OCI-LY7 (cell line): ENCODE measurements around the gene PDXDC1.
"Not testable (repeated sequence)": the region's sequence is repeated elsewhere in the genome, so short reads cannot be mapped to it uniquely, and the experiment has no call there.

Experiments
- CTCF ChIP-seq: fragments of 200-600 bp; sonication (generic); conservative IDR thresholded peaks from 2 replicates; pipeline ENCODE4 v1.5.1; 2014; ENCODE audit warnings: mild to moderate bottlenecking, antibody characterized with exemption, low read length, moderate library complexity, mixed read lengths
- EZH2phosphoT487 ChIP-seq: fragments of 200-600 bp; sonication (generic); IDR thresholded peaks from 2 replicates; pipeline ENCODE4 v1.6.1; 2018; ENCODE audit warnings: low read depth, borderline replicate concordance, mild to moderate bottlenecking, mixed run types, antibody characterized with exemption, low read length, moderate library complexity, mixed read lengths

DNA sequence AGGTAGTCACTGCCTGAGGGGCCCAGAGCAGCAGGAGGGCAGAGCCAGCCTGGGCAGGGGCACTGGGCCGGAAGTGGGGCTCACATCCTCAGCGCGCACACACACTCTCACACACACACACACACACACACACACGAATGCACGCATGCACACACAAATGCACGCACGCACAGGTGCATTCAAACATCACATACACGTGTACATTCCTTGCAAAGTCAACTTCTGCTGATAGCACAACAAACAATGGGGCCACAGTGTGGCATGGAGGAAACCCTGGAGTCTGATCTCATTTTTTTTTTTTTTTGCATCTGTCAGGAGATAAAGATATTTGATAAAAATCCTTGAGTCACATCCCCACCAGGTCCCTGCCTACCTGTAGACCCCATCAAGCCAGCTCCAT lies 182.8 kb downstream of the PDXDC1 start:
- not testable (repeated sequence) for TF ChIP-seq CTCF, EZH2phosphoT487
